K562 (cell line): ENCODE measurements around the gene ZNF865. TPM values are rescaled to one million over a fixed set of nuclear protein-coding genes. Genes with fewer than 3 reads are reported as not detected.

ENCODE experiments used
- ATF1 ChIP-seq, 2 experiments: fragments of 450-650 bp in 1 of 2; IDR thresholded peaks; 2 replicates each; pipeline ENCODE4 v1.6.1; 2016; ENCODE audit warnings: missing compliant biosample characterization in 1 of 2, missing genetic modification characterization in 1 of 2
- CHCHD3 ChIP-seq: fragments of 250-450 bp; sonication (Bioruptor Pico); IDR thresholded peaks from 2 replicates; pipeline ENCODE4 v2.1.2; 2022; ENCODE audit warnings: mild to moderate bottlenecking
- CREB1 ChIP-seq, 2 experiments: sonication (generic) in 1 of 2; formaldehyde crosslinking in 1 of 2; IDR thresholded peaks; 2 replicates each; pipeline versions ENCODE4 v1.6.1 to v1.8.0; 2012 to 2022; ENCODE audit warnings: inconsistent platforms in 1 of 2, mild to moderate bottlenecking in 1 of 2, missing genetic modification reagents in 1 of 2, moderate library complexity in 1 of 2
- ERF ChIP-seq: fragments of 450-650 bp; formaldehyde crosslinking; IDR thresholded peaks from 2 replicates; pipeline ENCODE4 v1.4.0; 2020; ENCODE audit warnings: mild to moderate bottlenecking, mixed read lengths
- FOXJ2 ChIP-seq: fragments of 200-800 bp; sonication (Bioruptor generic); IDR thresholded peaks from 2 replicates; pipeline ENCODE4 v1.6.1; 2016; ENCODE audit warnings: missing genetic modification characterization, missing compliant biosample characterization
- GABPB2 ChIP-seq: fragments of 250-450 bp; sonication (Bioruptor Pico); conservative IDR thresholded peaks from 2 replicates; pipeline ENCODE4 v1.5.1; 2021; ENCODE audit warnings: mild to moderate bottlenecking
- GTF2A2 ChIP-seq: IDR thresholded peaks from 2 replicates; pipeline ENCODE4 v1.6.1; 2016; ENCODE audit warnings: mild to moderate bottlenecking, missing genetic modification characterization, missing compliant biosample characterization
- HDAC3 ChIP-seq: fragments of 450-650 bp; IDR thresholded peaks from 2 replicates; pipeline ENCODE4 v1.6.1; 2018; ENCODE audit warnings: borderline replicate concordance, mild to moderate bottlenecking, moderate library complexity; ENCODE audit not compliant: partially characterized antibody
- HNRNPH1 ChIP-seq: fragments of 200-400 bp; formaldehyde crosslinking; optimal IDR thresholded peaks from 2 replicates; pipeline ENCODE3; 2017; ENCODE audit warnings: low read depth, mild to moderate bottlenecking, low read length, moderate library complexity
- KLF6 ChIP-seq: fragments of 250-450 bp; sonication (Bioruptor Pico); IDR thresholded peaks from 2 replicates; pipeline ENCODE4 v1.4.0; 2020; ENCODE audit warnings: mild to moderate bottlenecking, moderate library complexity, borderline replicate concordance
- MED1 ChIP-seq: sonication (generic); formaldehyde crosslinking; IDR thresholded peaks from 2 replicates; pipeline ENCODE4 v1.8.1; 2023; ENCODE audit warnings: missing genetic modification reagents, borderline replicate concordance
- MEF2D ChIP-seq: conservative IDR thresholded peaks from 2 replicates; pipeline ENCODE4 v1.6.1; 2016; ENCODE audit warnings: low read depth, missing genetic modification characterization, missing compliant biosample characterization
- NCOR1 ChIP-seq: fragments of 450-650 bp; IDR thresholded peaks from 2 replicates; pipeline ENCODE4 v1.6.1; 2016; ENCODE audit warnings: mild to moderate bottlenecking, moderate library complexity
- PCBP1 ChIP-seq: fragments of 200-400 bp; formaldehyde crosslinking; IDR thresholded peaks from 2 replicates; pipeline ENCODE4 v1.6.1; 2018; ENCODE audit warnings: mild to moderate bottlenecking, low read depth, low read length; ENCODE audit not compliant: poor library complexity, severe bottlenecking
- RCOR1 ChIP-seq, 2 experiments: IDR thresholded peaks; 2 replicates each; pipeline ENCODE4 v1.6.1; 2012; ENCODE audit warnings: low read depth in 2 of 2, low read length in 2 of 2, borderline replicate concordance in 1 of 2, improper control_type of control experiment in 1 of 2
- TCF3 ChIP-seq: sonication (generic); formaldehyde crosslinking; IDR thresholded peaks from 2 replicates; pipeline ENCODE4 v1.4.0; 2020; ENCODE audit warnings: mild to moderate bottlenecking, missing genetic modification reagents
- TRIM28 ChIP-seq: fragments of 450-650 bp; IDR thresholded peaks from 2 replicates; pipeline ENCODE4 v1.6.1; 2017
- U2AF1 ChIP-seq: fragments of 200-400 bp; formaldehyde crosslinking; optimal IDR thresholded peaks from 2 replicates; pipeline ENCODE3; 2017; ENCODE audit warnings: mild to moderate bottlenecking, low read depth, low read length, moderate library complexity
- WHSC1 ChIP-seq: IDR thresholded peaks from one replicate; pipeline ENCODE4 v1.6.1; 2012; ENCODE audit warnings: low read length, control low read depth, inconsistent platforms
- ZBTB33 ChIP-seq: sonication (generic); formaldehyde crosslinking; IDR thresholded peaks from 2 replicates; pipeline ENCODE4 v1.8.1; 2023; ENCODE audit warnings: mild to moderate bottlenecking, missing genetic modification reagents
- ZNF143 ChIP-seq: sonication (generic); formaldehyde crosslinking; IDR thresholded peaks from 2 replicates; pipeline ENCODE4 v1.9.0; 2022; ENCODE audit warnings: mild to moderate bottlenecking, missing genetic modification reagents
- ZNF699 ChIP-seq: fragments of 250-450 bp; sonication (Bioruptor Pico); IDR thresholded peaks from 2 replicates; pipeline ENCODE4 v1.8.0; 2021; ENCODE audit warnings: mild to moderate bottlenecking, moderate library complexity; ENCODE audit not compliant: insufficient replicate concordance
- polyA plus RNA-seq, 8 experiments: library from polyadenylated mRNA; depleted of rRNA in 4 of 8; stranded (reverse) in 5 of 8; unstranded in 3 of 8; fragments of >200 nt; fragmentation: Nextera tagmentation in 2 of 8; fragmentation: Illumina TruSeq in 1 of 8; extraction: Ambion mirVana in 2 of 8; extraction: Trizol in 1 of 8; gene quantifications; 2 replicates each; pipeline versions ENCODE4 v1.2.1 to v1.2.3, GENCODE V29; 2011 to 2014; ENCODE audit warnings: inconsistent platforms in 1 of 8, missing spikeins in 1 of 8
- total RNA-seq, 7 experiments: library from RNA; depleted of rRNA in 6 of 7; stranded (reverse); fragments of >200 nt in 6 of 7; fragmentation: Illumina TruSeq in 2 of 7; extraction: Trizol in 2 of 7; gene quantifications; 2 replicates each; pipeline versions ENCODE4 v1.2.1 to v1.2.3, GENCODE V29; 2011 to 2021; ENCODE audit warnings: low replicate concordance in 1 of 7
- TF ChIP-seq, protein P1 (sequence below): fragments of 450-650 bp; formaldehyde crosslinking; IDR thresholded peaks from 2 replicates; pipeline ENCODE4 v1.4.0; 2020; ENCODE audit warnings: mild to moderate bottlenecking, moderate library complexity
- TF ChIP-seq, protein P2 (sequence below): IDR thresholded peaks from 3 replicates; pipeline ENCODE4 v1.6.1; 2011; ENCODE audit warnings: borderline replicate concordance, mild to moderate bottlenecking; ENCODE audit not compliant: insufficient read length, insufficient read depth

Gene ZNF865
- total and polyA plus RNA-seq, 9 of the 15 experiments (the other 6 are each of a cell fraction or from before 2014, with no cell fraction given): 0.40 to 18.8 (median 1.6) TPM; not detected in 2

DNA sequence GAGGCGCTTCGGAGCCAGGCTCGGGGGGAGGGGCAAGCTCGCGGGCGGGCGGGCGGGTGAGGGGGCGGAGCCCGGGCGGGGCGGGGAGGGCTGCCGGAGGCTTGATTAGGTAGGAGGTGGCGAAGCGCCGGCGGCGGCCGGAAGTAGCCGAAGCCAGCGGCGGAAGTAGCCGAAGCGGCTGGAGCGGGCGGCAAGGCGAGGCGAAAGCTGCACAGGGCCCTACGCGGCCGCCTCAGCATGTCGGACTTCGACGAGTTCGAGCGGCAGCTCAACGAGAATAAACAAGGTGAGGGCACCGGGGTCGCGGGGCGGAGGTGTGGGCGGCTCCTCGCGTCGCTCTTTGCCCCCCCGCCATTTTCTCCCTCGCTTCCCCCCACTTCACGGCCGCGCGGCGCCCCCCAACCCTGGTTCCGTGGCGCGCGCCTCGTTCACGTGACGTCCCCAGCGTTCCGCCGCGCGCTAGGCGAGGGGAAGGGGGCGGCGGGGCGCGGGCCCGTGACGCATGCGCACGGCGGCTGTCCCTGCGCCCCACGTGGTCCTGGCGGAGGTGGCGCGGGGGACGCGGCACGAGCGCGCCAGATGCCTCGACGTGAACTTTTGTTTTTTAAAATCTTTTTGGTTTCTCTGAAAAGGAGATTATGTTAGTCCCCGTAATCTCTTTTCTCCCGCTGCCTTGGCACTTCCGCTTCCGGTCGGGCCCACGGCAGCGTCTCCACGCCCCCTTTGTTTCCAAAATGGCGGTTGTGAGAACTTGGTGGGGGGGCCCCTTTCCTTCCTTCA, 49.6 kb downstream of the ZNF865 start, which contains the start of gene U2AF2 (continued):
- TF ChIP-seq U2AF1 (peak; percentile 85), ERF (CRISPR knock-in tag) (peak; percentile 95), HDAC3 (no peak), FOXJ2 (tag) (no peak), WHSC1 (no peak), ATF1 (CRISPR knock-in tag; IDR thresholded peaks at IDR 0.05) (no peak), ATF1 (tag; IDR thresholded peaks at IDR 0.05) (peak; percentile 89), TCF3 (peak; percentile 25; the same call in 1 of the 2 replicates), CHCHD3 (no peak), ZNF699 (CRISPR knock-in tag) (no peak), HNRNPH1 (no peak), TRIM28 (no peak), MED1 (CRISPR knock-in tag) (no peak), ZBTB33 (no peak; the same call in 1 of the 2 replicates), MEF2D (tag) (no peak), KLF6 (CRISPR knock-in tag) (no peak), CREB1 (IDR thresholded peaks at IDR 0.05) (peak; percentile 50; the same call in 1 of the 2 replicates), CREB1 (CRISPR knock-in tag; IDR thresholded peaks at IDR 0.05) (peak; percentile 77), GTF2A2 (no peak), PCBP1 (no peak), RCOR1 (IDR thresholded peaks at IDR 0.05; ENCODE audit: borderline replicate concordance in 1 of 2, low read depth in 2 of 2, low read length in 2 of 2) (no peak), ZNF143 (CRISPR knock-in tag) (0 out of 2 replicates have a peak, but pooled peaks have one; percentile 6), NCOR1 (no peak), GABPB2 (CRISPR knock-in tag) (no peak)
- TF ChIP-seq, protein P1, sequence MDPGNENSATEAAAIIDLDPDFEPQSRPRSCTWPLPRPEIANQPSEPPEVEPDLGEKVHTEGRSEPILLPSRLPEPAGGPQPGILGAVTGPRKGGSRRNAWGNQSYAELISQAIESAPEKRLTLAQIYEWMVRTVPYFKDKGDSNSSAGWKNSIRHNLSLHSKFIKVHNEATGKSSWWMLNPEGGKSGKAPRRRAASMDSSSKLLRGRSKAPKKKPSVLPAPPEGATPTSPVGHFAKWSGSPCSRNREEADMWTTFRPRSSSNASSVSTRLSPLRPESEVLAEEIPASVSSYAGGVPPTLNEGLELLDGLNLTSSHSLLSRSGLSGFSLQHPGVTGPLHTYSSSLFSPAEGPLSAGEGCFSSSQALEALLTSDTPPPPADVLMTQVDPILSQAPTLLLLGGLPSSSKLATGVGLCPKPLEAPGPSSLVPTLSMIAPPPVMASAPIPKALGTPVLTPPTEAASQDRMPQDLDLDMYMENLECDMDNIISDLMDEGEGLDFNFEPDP (CRISPR knock-in tag): peak; percentile 14; the same call in 1 of the 2 replicates
- TF ChIP-seq, protein P2, sequence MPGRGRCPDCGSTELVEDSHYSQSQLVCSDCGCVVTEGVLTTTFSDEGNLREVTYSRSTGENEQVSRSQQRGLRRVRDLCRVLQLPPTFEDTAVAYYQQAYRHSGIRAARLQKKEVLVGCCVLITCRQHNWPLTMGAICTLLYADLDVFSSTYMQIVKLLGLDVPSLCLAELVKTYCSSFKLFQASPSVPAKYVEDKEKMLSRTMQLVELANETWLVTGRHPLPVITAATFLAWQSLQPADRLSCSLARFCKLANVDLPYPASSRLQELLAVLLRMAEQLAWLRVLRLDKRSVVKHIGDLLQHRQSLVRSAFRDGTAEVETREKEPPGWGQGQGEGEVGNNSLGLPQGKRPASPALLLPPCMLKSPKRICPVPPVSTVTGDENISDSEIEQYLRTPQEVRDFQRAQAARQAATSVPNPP: no peak
